ENCODE results near the gene UACA. TPM values are rescaled to one million over a fixed set of nuclear protein-coding genes. Genes with fewer than 3 reads are reported as not detected.

Gene UACA
- total and polyA plus RNA-seq, 2 experiments from 2014 or later, result 46.7 to 58.7 TPM

- 73% methylated on average over 4 of the region's 4 CpGs for WGBS (ENCODE audit: low lambda C conversion rate, missing lambda C conversion rate)
- no peaks in the 10 kb centered on the region for H4K20me1 ChIP-seq (ENCODE audit: insufficient read depth, poor library complexity, severe bottlenecking)
- no peaks in the 10 kb centered on the region for H3K9me2 ChIP-seq (replicated peaks; ENCODE audit: insufficient read depth)
- no peaks in the 10 kb centered on the region for H3K4me1 ChIP-seq (ENCODE audit: insufficient read depth)
- H3K27me3 ChIP-seq, result no peaks in the 10 kb centered on the region
- H2AFZ ChIP-seq, result no peak overlapping the region
- H3K27ac ChIP-seq, result no peak overlapping the region
- H3K79me2 ChIP-seq, result peaks cover 87% of the 10 kb centered on the region
- no peaks in the 10 kb centered on the region for H3K36me3 ChIP-seq (replicated peaks; ENCODE audit: insufficient read depth, low read depth)
- no peak for DNase-seq (ENCODE audit: low spot score)
- H3K4me2 ChIP-seq, result no peak overlapping the region
- no peak overlapping the region for H3K4me3 ChIP-seq
- TF ChIP-seq EZH2 (IDR thresholded peaks at IDR 0.05; ENCODE audit: borderline replicate concordance), result no peak
- TF ChIP-seq, protein P1, sequence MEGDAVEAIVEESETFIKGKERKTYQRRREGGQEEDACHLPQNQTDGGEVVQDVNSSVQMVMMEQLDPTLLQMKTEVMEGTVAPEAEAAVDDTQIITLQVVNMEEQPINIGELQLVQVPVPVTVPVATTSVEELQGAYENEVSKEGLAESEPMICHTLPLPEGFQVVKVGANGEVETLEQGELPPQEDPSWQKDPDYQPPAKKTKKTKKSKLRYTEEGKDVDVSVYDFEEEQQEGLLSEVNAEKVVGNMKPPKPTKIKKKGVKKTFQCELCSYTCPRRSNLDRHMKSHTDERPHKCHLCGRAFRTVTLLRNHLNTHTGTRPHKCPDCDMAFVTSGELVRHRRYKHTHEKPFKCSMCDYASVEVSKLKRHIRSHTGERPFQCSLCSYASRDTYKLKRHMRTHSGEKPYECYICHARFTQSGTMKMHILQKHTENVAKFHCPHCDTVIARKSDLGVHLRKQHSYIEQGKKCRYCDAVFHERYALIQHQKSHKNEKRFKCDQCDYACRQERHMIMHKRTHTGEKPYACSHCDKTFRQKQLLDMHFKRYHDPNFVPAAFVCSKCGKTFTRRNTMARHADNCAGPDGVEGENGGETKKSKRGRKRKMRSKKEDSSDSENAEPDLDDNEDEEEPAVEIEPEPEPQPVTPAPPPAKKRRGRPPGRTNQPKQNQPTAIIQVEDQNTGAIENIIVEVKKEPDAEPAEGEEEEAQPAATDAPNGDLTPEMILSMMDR (IDR thresholded peaks at IDR 0.05; ENCODE audit: poor library complexity), result no peak
- TF ChIP-seq EZH2phosphoT487 (IDR thresholded peaks at IDR 0.05; ENCODE audit: low read depth, severe bottlenecking, unreplicated experiment), result no peak
- no peaks in the 10 kb centered on the region for H3K9me3 ChIP-seq (ENCODE audit: low read depth)
Observed at GRCh38 chr15:70753101-70753829, 10.1 kb downstream of the UACA start.

GRCh38 chr15:70752193-70752635 lies 11.1 kb downstream of the UACA start:
- no peaks in the 10 kb centered on the region for H3K4me1 ChIP-seq (ENCODE audit: insufficient read depth)
- no peaks in the 10 kb centered on the region for H3K36me3 ChIP-seq (replicated peaks; ENCODE audit: insufficient read depth, low read depth)
- no peak for DNase-seq (ENCODE audit: low spot score)
- H3K27me3 ChIP-seq, result no peaks in the 10 kb centered on the region
- no peak overlapping the region for H3K4me3 ChIP-seq
- TF ChIP-seq, protein P1 (IDR thresholded peaks at IDR 0.05; ENCODE audit: poor library complexity), result no peak
- no peak for TF ChIP-seq EZH2phosphoT487 (IDR thresholded peaks at IDR 0.05; ENCODE audit: low read depth, severe bottlenecking, unreplicated experiment)
- no peak for TF ChIP-seq EZH2 (IDR thresholded peaks at IDR 0.05; ENCODE audit: borderline replicate concordance)
- 70% methylated on average over 3 of the region's 4 CpGs for WGBS (ENCODE audit: low lambda C conversion rate, missing lambda C conversion rate)
- peak overlapping the region; percentile 21 for H3K4me2 ChIP-seq
- H2AFZ ChIP-seq, result no peak overlapping the region
- no peaks in the 10 kb centered on the region for H3K9me3 ChIP-seq (ENCODE audit: low read depth)
- H3K27ac ChIP-seq, result no peak overlapping the region
- H3K79me2 ChIP-seq, result peaks cover 84% of the 10 kb centered on the region
- no peaks in the 10 kb centered on the region for H4K20me1 ChIP-seq (ENCODE audit: insufficient read depth, poor library complexity, severe bottlenecking)
- H3K9me2 ChIP-seq (replicated peaks; ENCODE audit: insufficient read depth), result no peaks in the 10 kb centered on the region

GRCh38 chr15:70750203-70750869 lies 13.0 kb downstream of the UACA start:
- H3K4me3 ChIP-seq, result no peak overlapping the region
- H3K4me2 ChIP-seq, result no peak overlapping the region
- no peaks in the 10 kb centered on the region for H3K4me1 ChIP-seq (ENCODE audit: insufficient read depth)
- peaks cover 81% of the 10 kb centered on the region for H3K79me2 ChIP-seq
- no peaks in the 10 kb centered on the region for H3K36me3 ChIP-seq (replicated peaks; ENCODE audit: insufficient read depth, low read depth)
- H3K9me2 ChIP-seq (replicated peaks; ENCODE audit: insufficient read depth), result no peaks in the 10 kb centered on the region
- no peak overlapping the region for H2AFZ ChIP-seq
- H3K27ac ChIP-seq, result no peak overlapping the region
- DNase-seq (ENCODE audit: low spot score), result no peak
- WGBS (ENCODE audit: low lambda C conversion rate, missing lambda C conversion rate), result 94% methylated on average over 8 of the region's 8 CpGs
- no peaks in the 10 kb centered on the region for H3K9me3 ChIP-seq (ENCODE audit: low read depth)
- H4K20me1 ChIP-seq (ENCODE audit: insufficient read depth, poor library complexity, severe bottlenecking), result no peaks in the 10 kb centered on the region
- H3K27me3 ChIP-seq, result no peaks in the 10 kb centered on the region
- TF ChIP-seq EZH2phosphoT487 (IDR thresholded peaks at IDR 0.05; ENCODE audit: low read depth, severe bottlenecking, unreplicated experiment), result no peak
- no peak for TF ChIP-seq EZH2 (IDR thresholded peaks at IDR 0.05; ENCODE audit: borderline replicate concordance)
- TF ChIP-seq, protein P1 (IDR thresholded peaks at IDR 0.05; ENCODE audit: poor library complexity), result no peak

All from hepatocyte (in vitro differentiated cells).